ENCODE measurements around the gene FAM163A.

DNA sequence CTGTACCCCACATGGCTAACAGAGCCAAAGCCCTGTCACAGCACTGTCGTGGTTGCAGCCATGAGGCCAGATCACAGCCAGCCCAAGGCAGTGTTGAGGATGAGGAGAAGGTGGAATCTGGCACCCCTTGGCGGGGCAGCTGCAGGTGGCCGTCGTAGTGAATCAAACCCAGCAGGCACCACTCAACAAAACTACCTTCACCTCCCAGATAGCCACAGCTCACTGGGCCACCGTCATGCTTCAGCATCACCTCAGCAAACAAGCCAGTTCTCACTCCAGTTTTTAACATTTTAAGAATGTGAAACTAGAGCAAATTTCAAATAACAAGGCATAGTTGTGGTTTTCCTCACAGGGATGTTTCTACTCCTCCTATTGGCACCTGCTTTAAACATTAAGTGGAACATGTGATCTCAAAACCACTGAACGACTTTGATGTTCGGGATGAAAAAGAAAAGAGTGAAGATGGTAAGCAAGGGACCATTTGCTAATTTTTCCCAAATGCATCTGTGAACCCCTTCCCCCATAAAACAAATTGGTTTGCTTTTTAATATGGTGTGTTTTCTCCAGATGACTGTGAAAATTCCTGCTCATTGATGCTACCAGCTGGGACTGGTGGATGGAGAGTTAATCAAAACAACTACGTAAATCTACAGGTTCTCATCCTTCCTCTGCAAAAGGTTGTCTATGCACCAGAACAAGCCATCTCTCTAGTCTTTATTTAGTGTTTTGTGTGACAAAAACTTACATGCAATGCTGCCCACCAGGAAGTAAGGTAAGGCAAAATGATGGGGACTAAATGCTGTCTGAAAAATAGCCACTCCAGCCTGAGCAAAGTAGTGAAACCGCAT is 89.0 kb downstream of the FAM163A start:
- TF ChIP-seq, protein P1, sequence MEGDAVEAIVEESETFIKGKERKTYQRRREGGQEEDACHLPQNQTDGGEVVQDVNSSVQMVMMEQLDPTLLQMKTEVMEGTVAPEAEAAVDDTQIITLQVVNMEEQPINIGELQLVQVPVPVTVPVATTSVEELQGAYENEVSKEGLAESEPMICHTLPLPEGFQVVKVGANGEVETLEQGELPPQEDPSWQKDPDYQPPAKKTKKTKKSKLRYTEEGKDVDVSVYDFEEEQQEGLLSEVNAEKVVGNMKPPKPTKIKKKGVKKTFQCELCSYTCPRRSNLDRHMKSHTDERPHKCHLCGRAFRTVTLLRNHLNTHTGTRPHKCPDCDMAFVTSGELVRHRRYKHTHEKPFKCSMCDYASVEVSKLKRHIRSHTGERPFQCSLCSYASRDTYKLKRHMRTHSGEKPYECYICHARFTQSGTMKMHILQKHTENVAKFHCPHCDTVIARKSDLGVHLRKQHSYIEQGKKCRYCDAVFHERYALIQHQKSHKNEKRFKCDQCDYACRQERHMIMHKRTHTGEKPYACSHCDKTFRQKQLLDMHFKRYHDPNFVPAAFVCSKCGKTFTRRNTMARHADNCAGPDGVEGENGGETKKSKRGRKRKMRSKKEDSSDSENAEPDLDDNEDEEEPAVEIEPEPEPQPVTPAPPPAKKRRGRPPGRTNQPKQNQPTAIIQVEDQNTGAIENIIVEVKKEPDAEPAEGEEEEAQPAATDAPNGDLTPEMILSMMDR (IDR thresholded peaks at IDR 0.05), result no peak
- TF ChIP-seq ZFX (IDR thresholded peaks at IDR 0.05; ENCODE audit: borderline replicate concordance), result no peak
